K562 (cell line): ENCODE data around the gene UPF2. TPM values are rescaled to one million over a fixed set of nuclear protein-coding genes. Genes with fewer than 3 reads are reported as not detected.

Experiments
- ATAC-seq: fragments of 200-7000 bp; cut with Tn5 transposase; 3 replicates; pipeline ENCODE4 v1.9.1; 2020; ENCODE audit warnings: moderate library complexity
- BruUV-seq: library from RNA; stranded (reverse); fragments of 400-500 nt; replicated peaks from 2 replicates; lab custom pipeline; 2021; lab: Mats Ljungman, UMichigan
- CTCF ChIA-PET: fragments of 300-600 bp; formaldehyde crosslinking; extraction: SDS; loops from one replicate; lab custom pipeline; 2021; ENCODE audit warnings: low intra/inter-chr PET ratio; lab: Yijun Ruan, JAX
- POLR2A ChIA-PET: fragments of 300-600, 350-650 bp; sonication (Branson Sonifier 250); formaldehyde crosslinking; extraction: SDS; loops from one replicate; lab custom pipeline; 2021; ENCODE audit warnings: antibody characterized with exemption, inconsistent platforms; lab: Yijun Ruan, JAX
- DNase-seq, 4 experiments: peaks; one replicate each; pipeline versions ENCODE4 v3.0.0 to v3.0.0-alpha.2; 2011 to 2018; ENCODE audit warnings: low spot score in 3 of 4, mixed read lengths in 3 of 4; ENCODE audit errors: extremely low read depth in 1 of 4
- FAIRE-seq: peaks from 2 replicates; lab custom pipeline; 2011; peaks lifted over from hg19 to GRCh38; lab: Jason Lieb, UNC
- H2AFZ ChIP-seq: 2 replicates; pipeline ENCODE4 v1.6.0; 2011; ENCODE audit warnings: low read depth, low read length, control low read depth, inconsistent platforms
- H3K27ac ChIP-seq: fragments of 200-600 bp; 3 replicates; pipeline ENCODE4 v1.8.0; 2011; ENCODE audit warnings: low read depth, mild to moderate bottlenecking, control low read depth, inconsistent platforms, low read length, moderate library complexity, mixed read lengths; ENCODE audit errors: extremely low read depth
- H3K27me3 ChIP-seq, 2 experiments: fragments of 300-600 bp in 1 of 2; 2 replicates in 1 of 2; 3 replicates in 1 of 2; pipeline versions ENCODE4 v1.6.0 to v1.8.0; 2011; ENCODE audit warnings: inconsistent platforms in 2 of 2, low read length in 2 of 2, mild to moderate bottlenecking in 1 of 2, mixed read lengths in 1 of 2, moderate library complexity in 1 of 2; ENCODE audit not compliant: control insufficient read depth in 2 of 2, insufficient read depth in 2 of 2
- H3K36me3 ChIP-seq: fragments of 300-600 bp; 3 replicates; pipeline ENCODE4 v1.8.0; 2011; ENCODE audit warnings: mild to moderate bottlenecking, low read length, inconsistent platforms; ENCODE audit not compliant: control insufficient read depth, insufficient read depth
- H3K4me1 ChIP-seq, 2 experiments: fragments of 200-600 bp in 1 of 2; replicated peaks in 1 of 2; 2 replicates in 1 of 2; 3 replicates in 1 of 2; pipeline versions ENCODE4 v1.5.1 to v1.8.0; 2011; ENCODE audit warnings: inconsistent platforms in 2 of 2, low read length in 2 of 2, mild to moderate bottlenecking in 1 of 2, mixed read lengths in 1 of 2, moderate library complexity in 1 of 2; ENCODE audit not compliant: control insufficient read depth in 2 of 2, insufficient read depth in 2 of 2
- H3K4me2 ChIP-seq: 2 replicates; pipeline ENCODE4 v1.6.1; 2011; ENCODE audit warnings: low read length, control low read depth, inconsistent platforms, mixed read lengths; ENCODE audit not compliant: insufficient read depth
- H3K4me3 ChIP-seq: fragments of 200-600 bp; sonication (generic), shearing (Covaris generic); 2 replicates; pipeline ENCODE4 v1.5.1; 2016; ENCODE audit warnings: control low read depth, inconsistent platforms
- H3K79me2 ChIP-seq: fragments of 200-600 bp; 3 replicates; pipeline ENCODE4 v1.8.0; 2011; ENCODE audit warnings: low read length, inconsistent platforms; ENCODE audit not compliant: control insufficient read depth, insufficient read depth
- H3K9ac ChIP-seq, 2 experiments: 2 replicates each; pipeline versions ENCODE4 v1.6.0 to v1.6.1; 2011; ENCODE audit warnings: low read depth in 2 of 2, low read length in 2 of 2, control low read depth in 1 of 2, inconsistent platforms in 1 of 2, mild to moderate bottlenecking in 1 of 2, mixed read lengths in 1 of 2; ENCODE audit not compliant: insufficient read depth in 1 of 2
- H3K9me1 ChIP-seq: one replicate; pipeline ENCODE4 v1.6.0; 2011; ENCODE audit warnings: inconsistent platforms, mild to moderate bottlenecking, low read length, moderate library complexity; ENCODE audit not compliant: control insufficient read depth, insufficient read depth
- H3K9me3 ChIP-seq: replicated peaks from 2 replicates; pipeline ENCODE4 v1.5.1; 2011; ENCODE audit warnings: low read depth, low read length, inconsistent platforms; ENCODE audit not compliant: control insufficient read depth, insufficient read depth
- H4K20me1 ChIP-seq: replicated peaks from 2 replicates; pipeline ENCODE4 v1.6.1; 2011; ENCODE audit warnings: low read length, inconsistent platforms, mixed read lengths; ENCODE audit not compliant: control insufficient read depth, insufficient read depth
- CEBPB ChIP-seq: fragments of 450-650 bp; IDR thresholded peaks from 2 replicates; pipeline ENCODE4 v1.6.1; 2016; ENCODE audit warnings: missing genetic modification characterization, missing compliant biosample characterization
- CEBPG ChIP-seq, 3 experiments: fragments of 200-800 bp in 1 of 3; sonication (Bioruptor generic) in 1 of 3; sonication (generic) in 1 of 3; formaldehyde crosslinking in 1 of 3; IDR thresholded peaks in 2 of 3; conservative IDR thresholded peaks in 1 of 3; 2 replicates each; pipeline versions ENCODE4 v1.6.1 to v1.8.0; 2016 to 2022; ENCODE audit warnings: missing compliant biosample characterization in 2 of 3, missing genetic modification characterization in 2 of 3, mild to moderate bottlenecking in 1 of 3, missing genetic modification reagents in 1 of 3
- HNRNPUL1 ChIP-seq: fragments of 200-400 bp; formaldehyde crosslinking; IDR thresholded peaks from 2 replicates; pipeline ENCODE4 v1.6.1; 2017; ENCODE audit warnings: low read length
- MCM5 ChIP-seq: fragments of 450-650 bp; IDR thresholded peaks from 2 replicates; pipeline ENCODE4 v1.6.1; 2016; ENCODE audit warnings: low read depth
- PHB2 ChIP-seq: fragments of 450-650 bp; IDR thresholded peaks from 2 replicates; pipeline ENCODE4 v1.6.1; 2017; ENCODE audit warnings: low read depth
- ZNF140 ChIP-seq: fragments of 250-450 bp; sonication (Bioruptor Pico); IDR thresholded peaks from 2 replicates; pipeline ENCODE4 v1.8.0; 2021; ENCODE audit warnings: moderate library complexity, mild to moderate bottlenecking, inconsistent platforms
- ZNF76 ChIP-seq: fragments of 250-450 bp; sonication (Bioruptor Pico); IDR thresholded peaks from 2 replicates; pipeline ENCODE4 v1.4.0; 2020; ENCODE audit warnings: mild to moderate bottlenecking, moderate library complexity, borderline replicate concordance
- WGBS: fragments of 100-300 bp; shearing (Covaris generic); methylation state at CpG from one replicate; pipeline ENCODE4 v1.1.6; 2016; ENCODE audit warnings: low coverage, mixed read lengths; ENCODE audit not compliant: insufficient coverage; ENCODE audit errors: missing lambda C conversion rate; 5-methylcytosine and 5-hydroxymethylcytosine counted together
- in situ Hi-C: fragments of 300-500 bp; cut with MboI; formaldehyde crosslinking; loops from 4 replicates; pipeline ENCODE4 v1.15.0; 2018; ENCODE audit warnings: inconsistent platforms, mixed read lengths
- intact Hi-C: fragments of 100-400 bp; cut with micrococcal nuclease; formaldehyde crosslinking; loops from 2 replicates; pipeline ENCODE4 v1.14.2; 2022
- polyA plus RNA-seq, 8 experiments: library from polyadenylated mRNA; depleted of rRNA in 4 of 8; stranded (reverse) in 5 of 8; unstranded in 3 of 8; fragments of >200 nt; fragmentation: Nextera tagmentation in 2 of 8; fragmentation: Illumina TruSeq in 1 of 8; extraction: Ambion mirVana in 2 of 8; extraction: Trizol in 1 of 8; gene quantifications; 2 replicates each; pipeline versions ENCODE4 v1.2.1 to v1.2.3, GENCODE V29; 2011 to 2014; ENCODE audit warnings: inconsistent platforms in 1 of 8, missing spikeins in 1 of 8
- total RNA-seq, 7 experiments: library from RNA; depleted of rRNA in 6 of 7; stranded (reverse); fragments of >200 nt in 6 of 7; fragmentation: Illumina TruSeq in 2 of 7; extraction: Trizol in 2 of 7; gene quantifications; 2 replicates each; pipeline versions ENCODE4 v1.2.1 to v1.2.3, GENCODE V29; 2011 to 2021; ENCODE audit warnings: low replicate concordance in 1 of 7
- TF ChIP-seq, protein P1 (sequence below): fragments of 250-450 bp; sonication (Bioruptor Pico); IDR thresholded peaks from 2 replicates; pipeline ENCODE4 v1.8.0; 2021; ENCODE audit warnings: mild to moderate bottlenecking, moderate library complexity
- TF ChIP-seq, protein P2 (sequence below): sonication (generic); formaldehyde crosslinking; IDR thresholded peaks from 2 replicates; pipeline ENCODE4 v1.9.0; 2022; ENCODE audit warnings: mild to moderate bottlenecking, missing genetic modification reagents
- TF ChIP-seq, protein P3 (sequence below): fragments of 450-650 bp; conservative IDR thresholded peaks from 2 replicates; pipeline ENCODE4 v1.6.1; 2016; ENCODE audit warnings: missing genetic modification characterization, low read depth, mild to moderate bottlenecking, control low read depth, missing compliant biosample characterization

UPF2 gene
- total and polyA plus RNA-seq, 9 of the 15 experiments (the other 6 are each of a cell fraction or from before 2014, with no cell fraction given), result 13.9 to 37.7 (median 23.7) TPM

DNA sequence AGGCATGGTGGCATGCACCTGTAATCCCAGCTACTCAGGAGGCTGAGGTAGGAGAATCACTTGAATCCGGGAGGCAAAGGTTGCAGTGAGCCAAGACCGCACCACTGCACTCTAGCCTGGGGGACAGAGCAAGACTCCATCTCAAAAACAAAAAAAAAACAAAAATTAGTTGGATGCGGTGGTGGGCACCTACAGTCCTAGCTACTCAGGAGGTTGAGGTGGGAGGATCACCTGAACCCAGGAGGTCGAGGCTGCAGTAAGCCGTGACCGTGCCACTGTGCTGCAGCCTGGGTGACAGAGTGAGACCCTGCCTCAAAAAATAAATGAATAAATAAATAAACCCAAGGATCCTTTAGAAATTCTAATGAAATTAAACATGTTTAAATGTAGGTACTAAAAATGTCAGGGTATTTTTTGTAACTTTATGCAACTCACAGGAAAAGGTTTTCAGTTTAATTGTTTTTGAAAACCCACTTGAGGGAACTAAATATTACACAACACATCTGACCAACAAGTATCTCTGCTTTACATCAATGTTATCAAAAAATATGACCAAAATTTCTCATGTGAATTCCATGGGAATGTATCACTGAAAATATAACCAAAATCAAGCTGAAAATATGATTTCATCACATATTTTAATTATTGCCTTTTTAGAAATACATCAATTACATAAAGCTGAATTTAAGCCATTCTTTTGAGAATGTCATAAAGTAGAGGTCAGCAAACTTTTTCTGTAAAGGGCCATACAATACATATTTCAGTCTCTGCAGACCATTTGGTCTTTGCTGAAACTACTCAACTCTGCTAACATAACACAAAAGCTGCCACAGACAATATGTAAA is 23.9 kb downstream of the UPF2 start:
- no peaks in the 10 kb centered on the region for H3K9me1 ChIP-seq
- H3K79me2 ChIP-seq, result peaks cover 47% of the 10 kb centered on the region
- ATAC-seq, result no peak
- H3K4me1 ChIP-seq, result no peaks in the 10 kb centered on the region
- CTCF ChIA-PET, result no interaction called here
- peaks cover 18% of the 10 kb centered on the region; the same call in 1 of the 3 replicates for H3K36me3 ChIP-seq
- H3K9me3 ChIP-seq, result no peaks in the 10 kb centered on the region
- no peaks in the 10 kb centered on the region for H3K27me3 ChIP-seq
- POLR2A ChIA-PET, result no interaction called here
- WGBS, result 85% methylated on average over 6 of the region's 6 CpGs
- no TSS peak for BruUV-seq
- H3K9ac ChIP-seq, result no peak overlapping the region
- no peak overlapping the region for H3K4me3 ChIP-seq
- intact Hi-C loops, result no loop called here
- TF ChIP-seq CEBPG (CRISPR knock-in tag; IDR thresholded peaks at IDR 0.05) (no peak), CEBPG (tag; conservative IDR thresholded peaks at IDR 0.05 in 1 of 2, IDR thresholded peaks at IDR 0.05 in 1 of 2) (peak; percentile 45 to 57), CEBPB (tag) (peak; percentile 55), MCM5 (no peak), PHB2 (no peak), ZNF76 (CRISPR knock-in tag) (no peak), ZNF140 (CRISPR knock-in tag) (no peak), HNRNPUL1 (no peak)
- TF ChIP-seq, protein P1, sequence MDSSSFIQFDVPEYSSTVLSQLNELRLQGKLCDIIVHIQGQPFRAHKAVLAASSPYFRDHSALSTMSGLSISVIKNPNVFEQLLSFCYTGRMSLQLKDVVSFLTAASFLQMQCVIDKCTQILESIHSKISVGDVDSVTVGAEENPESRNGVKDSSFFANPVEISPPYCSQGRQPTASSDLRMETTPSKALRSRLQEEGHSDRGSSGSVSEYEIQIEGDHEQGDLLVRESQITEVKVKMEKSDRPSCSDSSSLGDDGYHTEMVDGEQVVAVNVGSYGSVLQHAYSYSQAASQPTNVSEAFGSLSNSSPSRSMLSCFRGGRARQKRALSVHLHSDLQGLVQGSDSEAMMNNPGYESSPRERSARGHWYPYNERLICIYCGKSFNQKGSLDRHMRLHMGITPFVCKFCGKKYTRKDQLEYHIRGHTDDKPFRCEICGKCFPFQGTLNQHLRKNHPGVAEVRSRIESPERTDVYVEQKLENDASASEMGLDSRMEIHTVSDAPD (CRISPR knock-in tag), result no peak
- TF ChIP-seq, protein P2, sequence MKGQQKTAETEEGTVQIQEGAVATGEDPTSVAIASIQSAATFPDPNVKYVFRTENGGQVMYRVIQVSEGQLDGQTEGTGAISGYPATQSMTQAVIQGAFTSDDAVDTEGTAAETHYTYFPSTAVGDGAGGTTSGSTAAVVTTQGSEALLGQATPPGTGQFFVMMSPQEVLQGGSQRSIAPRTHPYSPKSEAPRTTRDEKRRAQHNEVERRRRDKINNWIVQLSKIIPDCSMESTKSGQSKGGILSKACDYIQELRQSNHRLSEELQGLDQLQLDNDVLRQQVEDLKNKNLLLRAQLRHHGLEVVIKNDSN (CRISPR knock-in tag), result no peak
- TF ChIP-seq, protein P3, sequence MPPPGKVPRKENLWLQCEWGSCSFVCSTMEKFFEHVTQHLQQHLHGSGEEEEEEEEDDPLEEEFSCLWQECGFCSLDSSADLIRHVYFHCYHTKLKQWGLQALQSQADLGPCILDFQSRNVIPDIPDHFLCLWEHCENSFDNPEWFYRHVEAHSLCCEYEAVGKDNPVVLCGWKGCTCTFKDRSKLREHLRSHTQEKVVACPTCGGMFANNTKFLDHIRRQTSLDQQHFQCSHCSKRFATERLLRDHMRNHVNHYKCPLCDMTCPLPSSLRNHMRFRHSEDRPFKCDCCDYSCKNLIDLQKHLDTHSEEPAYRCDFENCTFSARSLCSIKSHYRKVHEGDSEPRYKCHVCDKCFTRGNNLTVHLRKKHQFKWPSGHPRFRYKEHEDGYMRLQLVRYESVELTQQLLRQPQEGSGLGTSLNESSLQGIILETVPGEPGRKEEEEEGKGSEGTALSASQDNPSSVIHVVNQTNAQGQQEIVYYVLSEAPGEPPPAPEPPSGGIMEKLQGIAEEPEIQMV (tag), result no peak
- FAIRE-seq, result no peak
- H2AFZ ChIP-seq, result no peak overlapping the region
- H4K20me1 ChIP-seq, result 0 out of 2 replicates have a peak, but pooled peaks cover 3% of the 10 kb centered on the region
- no peak for DNase-seq
- in situ Hi-C loops, result no loop called here
- H3K27ac ChIP-seq, result no peak overlapping the region
- H3K4me2 ChIP-seq, result no peak overlapping the region
